Panc1 (cell line): Measurements from ENCODE around the gene MYRF.

Experiments
- CTCF ChIP-seq: fragments of 450-650 bp; IDR thresholded peaks from 2 replicates; pipeline ENCODE4 v1.5.1; 2017; ENCODE audit warnings: mild to moderate bottlenecking
- POLR2AphosphoS5 ChIP-seq: IDR thresholded peaks from 2 replicates; pipeline ENCODE4 v1.6.1; 2012; ENCODE audit warnings: mild to moderate bottlenecking, low read depth, low read length, moderate library complexity
- REST ChIP-seq, 2 experiments: IDR thresholded peaks; 2 replicates each; pipeline ENCODE4 v1.6.1; 2011 to 2012; ENCODE audit warnings: low read depth in 2 of 2, control low read depth in 1 of 2, low read length in 1 of 2, mild to moderate bottlenecking in 1 of 2, moderate library complexity in 1 of 2; ENCODE audit not compliant: insufficient read depth in 1 of 2
- SIN3A ChIP-seq: IDR thresholded peaks from 2 replicates; pipeline ENCODE4 v1.6.1; 2012; ENCODE audit warnings: low read depth, mild to moderate bottlenecking, low read length, moderate library complexity, borderline replicate concordance; ENCODE audit not compliant: insufficient read depth
- TCF7L2 ChIP-seq: IDR thresholded peaks from 2 replicates; pipeline ENCODE4 v1.6.1; 2011; ENCODE audit warnings: mild to moderate bottlenecking, low read depth, low read length, inconsistent platforms

DNA sequence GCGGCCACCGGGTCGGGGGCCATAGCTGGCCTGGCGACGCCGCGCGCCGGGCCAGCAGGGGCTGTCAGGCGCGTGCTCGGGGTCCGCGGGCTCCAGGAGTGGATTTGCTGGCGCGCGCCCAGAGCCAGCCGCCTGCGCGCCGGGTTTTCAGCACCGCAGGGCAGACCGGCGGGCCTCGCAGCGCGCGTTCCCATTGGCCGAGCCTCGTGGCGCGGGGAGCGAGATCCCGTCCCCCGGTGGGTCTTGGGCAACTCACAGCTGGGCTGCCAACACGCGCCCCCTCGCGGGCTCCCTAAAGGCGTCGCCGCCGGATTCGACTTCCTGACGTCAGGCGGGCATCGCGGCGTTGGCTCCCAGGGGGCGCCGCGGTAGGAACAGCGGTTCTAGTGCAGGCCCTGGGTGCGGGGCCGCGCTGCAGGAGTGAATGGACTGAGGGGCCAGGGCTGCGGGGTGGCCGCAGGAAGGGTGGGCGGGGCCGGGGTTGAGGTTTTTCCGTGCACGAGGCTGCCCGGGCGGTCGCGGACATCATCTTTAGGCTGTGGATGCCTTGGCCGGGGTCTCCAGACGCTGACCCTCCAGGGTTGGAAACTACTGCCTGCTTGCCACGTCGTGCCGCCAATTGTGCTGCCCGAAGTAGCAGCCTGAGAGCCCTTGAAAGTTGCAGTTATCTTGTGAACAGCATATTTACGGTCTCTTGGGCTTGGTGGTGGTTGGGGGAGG, 64.5 kb downstream of the MYRF start, which contains the start of gene FADS1:
- TF ChIP-seq REST (IDR thresholded peaks at IDR 0.05; ENCODE audit: insufficient read depth in 1 of 2, low read depth in 2 of 2, low read length in 1 of 2) (peak in 1 of 2 experiments; percentile 44; a peak in 1 of 4 replicates), POLR2AphosphoS5 (0 out of 2 replicates have a peak, but pooled peaks have one; percentile 41), CTCF (peak; percentile 90), TCF7L2 (no peak), SIN3A (peak; percentile 54; the same call in 1 of the 2 replicates)
